Smooth muscle cell (in vitro differentiated cells): Measurements from ENCODE around the gene UBE2L6. TPM values are rescaled to one million over a fixed set of nuclear protein-coding genes. Genes with fewer than 3 reads are reported as not detected.

ENCODE experiments used
- DNase-seq: peaks from one replicate; lab custom pipeline; 2025; ENCODE audit not compliant: unreplicated experiment; lab: John Stamatoyannopoulos, UW
- H2AFZ ChIP-seq: fragments of 200-600 bp; sonication (generic); 2 replicates; pipeline ENCODE4 v1.6.0; 2016; ENCODE audit warnings: antibody characterized with exemption, low read depth, mild to moderate bottlenecking
- H3F3A ChIP-seq: fragments of 200-600 bp; sonication (generic); 2 replicates; pipeline ENCODE4 v1.6.0; 2017; ENCODE audit warnings: antibody characterized with exemption, low read depth
- H3K27ac ChIP-seq: fragments of 200-600 bp; sonication (generic); 2 replicates; pipeline ENCODE4 v1.5.1; 2016; ENCODE audit warnings: low read depth, mild to moderate bottlenecking
- H3K27me3 ChIP-seq: fragments of 200-600 bp; sonication (generic); 2 replicates; pipeline ENCODE4 v1.6.1; 2016; ENCODE audit warnings: low read depth, mild to moderate bottlenecking
- H3K36me3 ChIP-seq: fragments of 200-600 bp; sonication (generic); 2 replicates; pipeline ENCODE4 v1.5.1; 2016; ENCODE audit warnings: low read depth
- H3K4me1 ChIP-seq: fragments of 200-600 bp; sonication (generic); 2 replicates; pipeline ENCODE4 v1.5.1; 2016; ENCODE audit warnings: low read depth
- H3K4me2 ChIP-seq: fragments of 200-600 bp; sonication (generic); 2 replicates; pipeline ENCODE4 v1.6.0; 2016; ENCODE audit warnings: mild to moderate bottlenecking
- H3K4me3 ChIP-seq: fragments of 200-600 bp; sonication (generic); 2 replicates; pipeline ENCODE4 v1.5.1; 2016; ENCODE audit warnings: mild to moderate bottlenecking
- H3K79me2 ChIP-seq: fragments of 200-600 bp; sonication (generic); 2 replicates; pipeline ENCODE4 v1.6.0; 2016; ENCODE audit warnings: low read depth, mild to moderate bottlenecking
- H3K9ac ChIP-seq: fragments of 200-600 bp; sonication (generic); 2 replicates; pipeline ENCODE4 v1.6.0; 2016; ENCODE audit warnings: low read depth
- H3K9me3 ChIP-seq: fragments of 200-600 bp; sonication (generic); replicated peaks from 2 replicates; pipeline ENCODE4 v1.5.1; 2016; ENCODE audit warnings: low read depth
- H4K20me1 ChIP-seq: fragments of 200-600 bp; sonication (generic); 2 replicates; pipeline ENCODE4 v1.6.0; 2016; ENCODE audit warnings: low read depth
- WGBS: methylation state at CpG from one replicate; pipeline ENCODE4 v1.1.7; 2016; ENCODE audit warnings: low lambda C conversion rate; 5-methylcytosine and 5-hydroxymethylcytosine counted together
- polyA plus RNA-seq: library from polyadenylated mRNA; unstranded; fragments of >200 nt; fragmentation: Nextera tagmentation; extraction: Ambion mirVana; gene quantifications from 2 replicates; pipeline ENCODE4 v1.2.1, GENCODE V29; 2016
- small RNA-seq: library from RNA; depleted of rRNA; stranded (forward); fragments of <200 nt; gene quantifications from one replicate; pipeline ENCODE3, GENCODE V24; 2014
- total RNA-seq: library from RNA; depleted of rRNA; stranded (reverse); fragments of >200 nt; gene quantifications from 2 replicates; pipeline ENCODE4 v1.2.3, GENCODE V29; 2014
- TF ChIP-seq, protein P1 (sequence below): fragments of 200-600 bp; sonication (generic); IDR thresholded peaks from 2 replicates; pipeline ENCODE4 v1.5.1; 2017; ENCODE audit warnings: borderline replicate concordance, mild to moderate bottlenecking, antibody characterized with exemption; ENCODE audit not compliant: insufficient read depth, poor library complexity, severe bottlenecking

Gene UBE2L6
- total and polyA plus RNA-seq, 2 experiments from 2014 or later = 14.4 to 28.2 TPM

- Histone ChIP-seq H3F3A (no peaks in the 10 kb centered on the region), H3K4me1 (peaks cover 3% of the 10 kb centered on the region)
- WGBS = 93% methylated on average over 3 of the region's 3 CpGs
These were observed 65.1 kb downstream of the UBE2L6 start for GRCh38 chr11:57502376-57502775.

GRCh38 chr11:57501953-57502352 lies 65.5 kb downstream of the UBE2L6 start:
- TF ChIP-seq, protein P1, sequence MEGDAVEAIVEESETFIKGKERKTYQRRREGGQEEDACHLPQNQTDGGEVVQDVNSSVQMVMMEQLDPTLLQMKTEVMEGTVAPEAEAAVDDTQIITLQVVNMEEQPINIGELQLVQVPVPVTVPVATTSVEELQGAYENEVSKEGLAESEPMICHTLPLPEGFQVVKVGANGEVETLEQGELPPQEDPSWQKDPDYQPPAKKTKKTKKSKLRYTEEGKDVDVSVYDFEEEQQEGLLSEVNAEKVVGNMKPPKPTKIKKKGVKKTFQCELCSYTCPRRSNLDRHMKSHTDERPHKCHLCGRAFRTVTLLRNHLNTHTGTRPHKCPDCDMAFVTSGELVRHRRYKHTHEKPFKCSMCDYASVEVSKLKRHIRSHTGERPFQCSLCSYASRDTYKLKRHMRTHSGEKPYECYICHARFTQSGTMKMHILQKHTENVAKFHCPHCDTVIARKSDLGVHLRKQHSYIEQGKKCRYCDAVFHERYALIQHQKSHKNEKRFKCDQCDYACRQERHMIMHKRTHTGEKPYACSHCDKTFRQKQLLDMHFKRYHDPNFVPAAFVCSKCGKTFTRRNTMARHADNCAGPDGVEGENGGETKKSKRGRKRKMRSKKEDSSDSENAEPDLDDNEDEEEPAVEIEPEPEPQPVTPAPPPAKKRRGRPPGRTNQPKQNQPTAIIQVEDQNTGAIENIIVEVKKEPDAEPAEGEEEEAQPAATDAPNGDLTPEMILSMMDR = no peak

More at GRCh38 chr11:57502376-57502775, 65.1 kb downstream of the UBE2L6 start:
- H3K27me3 ChIP-seq = no peaks in the 10 kb centered on the region
- DNase-seq = no peak
- TF ChIP-seq, protein P1 = no peak
- no peak overlapping the region for H3K4me2 ChIP-seq
- H2AFZ ChIP-seq = no peak overlapping the region
- no peak overlapping the region for H3K9ac ChIP-seq
- H4K20me1 ChIP-seq = no peaks in the 10 kb centered on the region
- no peak overlapping the region for H3K4me3 ChIP-seq
- no peaks in the 10 kb centered on the region for H3K9me3 ChIP-seq
- no peaks in the 10 kb centered on the region for H3K36me3 ChIP-seq
- H3K27ac ChIP-seq = no peak overlapping the region
- no peaks in the 10 kb centered on the region for H3K79me2 ChIP-seq

More at GRCh38 chr11:57501953-57502352, 65.5 kb downstream of the UBE2L6 start:
- Histone ChIP-seq H3K27ac (no peak overlapping the region), H3K4me1 (peaks cover 3% of the 10 kb centered on the region), H4K20me1 (no peaks in the 10 kb centered on the region), H3K36me3 (no peaks in the 10 kb centered on the region), H3K4me3 (no peak overlapping the region), H2AFZ (no peak overlapping the region), H3K27me3 (no peaks in the 10 kb centered on the region), H3K9me3 (no peaks in the 10 kb centered on the region), H3K4me2 (no peak overlapping the region), H3K79me2 (no peaks in the 10 kb centered on the region), H3F3A (no peaks in the 10 kb centered on the region), H3K9ac (no peak overlapping the region)
- DNase-seq = no peak
- 89% methylated on average over 4 of the region's 4 CpGs for WGBS

Small RNA genes within 50 kb of the gene (small RNA-seq; reads per million reads assigned to genes)
- gene RN7SL605P = not detected

Other genes with a start within 250 kb of the UBE2L6 start
- gene TNKS1BP1, start 242.7 kb downstream of the UBE2L6 start, total RNA-seq = 39.0 and 46.3 TPM in 2 replicates
- gene TNKS1BP1, start 242.7 kb downstream of the UBE2L6 start, polyA plus RNA-seq = 86.3 and 118 TPM in 2 replicates
- gene SSRP1, start 231.8 kb downstream of the UBE2L6 start, total RNA-seq = 57.6 and 64.9 TPM in 2 replicates
- gene SSRP1, start 231.8 kb downstream of the UBE2L6 start, polyA plus RNA-seq = 46.0 and 53.2 TPM in 2 replicates
- not detected in 2 replicates for gene P2RX3, start 229.3 kb downstream of the UBE2L6 start, total RNA-seq
- 0.19 TPM in 1 of 2 replicates, not detected in the other for gene P2RX3, start 229.3 kb downstream of the UBE2L6 start, polyA plus RNA-seq
- not detected in 2 replicates for gene PRG3, start 186.5 kb downstream of the UBE2L6 start, total RNA-seq
- not detected in 2 replicates for gene PRG3, start 186.5 kb downstream of the UBE2L6 start, polyA plus RNA-seq
- gene PRG2, start 177.0 kb downstream of the UBE2L6 start, total RNA-seq = not detected in 2 replicates
- gene PRG2, start 177.0 kb downstream of the UBE2L6 start, polyA plus RNA-seq = not detected in 2 replicates
- 8.0 and 9.3 TPM in 2 replicates for gene SLC43A3, start 140.6 kb downstream of the UBE2L6 start, total RNA-seq
- 12.8 and 13.5 TPM in 2 replicates for gene SLC43A3, start 140.6 kb downstream of the UBE2L6 start, polyA plus RNA-seq
- gene RTN4RL2, start 107.1 kb downstream of the UBE2L6 start, total RNA-seq = 0.18 TPM in 1 of 2 replicates, not detected in the other
- 0.34 and 0.76 TPM in 2 replicates for gene RTN4RL2, start 107.1 kb downstream of the UBE2L6 start, polyA plus RNA-seq
- 1.3 and 9.4 TPM in 2 replicates for gene SLC43A1, start 52.0 kb downstream of the UBE2L6 start, total RNA-seq
- gene SLC43A1, start 52.0 kb downstream of the UBE2L6 start, polyA plus RNA-seq = 7.3 and 7.4 TPM in 2 replicates
- gene TIMM10, start 36.9 kb downstream of the UBE2L6 start, total RNA-seq = 31.1 and 34.2 TPM in 2 replicates
- 108 and 110 TPM in 2 replicates for gene TIMM10, start 36.9 kb downstream of the UBE2L6 start, polyA plus RNA-seq
- not detected in 2 replicates for gene SMTNL1, start 30.1 kb downstream of the UBE2L6 start, total RNA-seq
- not detected in 2 replicates for gene SMTNL1, start 30.1 kb downstream of the UBE2L6 start, polyA plus RNA-seq
- gene SERPING1, start 30.0 kb upstream of the UBE2L6 start, total RNA-seq = 31.0 and 47.8 TPM in 2 replicates
- 80.3 and 95.8 TPM in 2 replicates for gene SERPING1, start 30.0 kb upstream of the UBE2L6 start, polyA plus RNA-seq
- gene YPEL4, start 82.2 kb upstream of the UBE2L6 start, total RNA-seq = 0.18 and 2.5 TPM in 2 replicates
- gene YPEL4, start 82.2 kb upstream of the UBE2L6 start, polyA plus RNA-seq = 2.0 and 2.9 TPM in 2 replicates
- gene CLP1, start 90.1 kb upstream of the UBE2L6 start, total RNA-seq = 18.3 and 23.0 TPM in 2 replicates
- gene CLP1, start 90.1 kb upstream of the UBE2L6 start, polyA plus RNA-seq = 18.0 and 19.7 TPM in 2 replicates
- gene ZDHHC5, start 100.4 kb upstream of the UBE2L6 start, total RNA-seq = 37.2 and 38.0 TPM in 2 replicates
- 33.2 and 34.5 TPM in 2 replicates for gene ZDHHC5, start 100.4 kb upstream of the UBE2L6 start, polyA plus RNA-seq
- gene MED19, start 144.5 kb upstream of the UBE2L6 start, total RNA-seq = 25.3 and 36.9 TPM in 2 replicates
- 37.9 and 43.8 TPM in 2 replicates for gene MED19, start 144.5 kb upstream of the UBE2L6 start, polyA plus RNA-seq
- 75.4 and 82.6 TPM in 2 replicates for gene TMX2, start 144.9 kb upstream of the UBE2L6 start, total RNA-seq
- gene TMX2, start 144.9 kb upstream of the UBE2L6 start, polyA plus RNA-seq = 86.6 and 87.0 TPM in 2 replicates
- gene SELENOH, start 173.8 kb upstream of the UBE2L6 start, total RNA-seq = 120 and 131 TPM in 2 replicates
- 141 and 143 TPM in 2 replicates for gene SELENOH, start 173.8 kb upstream of the UBE2L6 start, polyA plus RNA-seq
- gene BTBD18, start 184.1 kb upstream of the UBE2L6 start, total RNA-seq = not detected in 2 replicates
- 0.22 and 0.50 TPM in 2 replicates for gene BTBD18, start 184.1 kb upstream of the UBE2L6 start, polyA plus RNA-seq
- 135 and 156 TPM in 2 replicates for gene CTNND1, start 194.1 kb upstream of the UBE2L6 start, total RNA-seq
- 66.0 and 74.8 TPM in 2 replicates for gene CTNND1, start 194.1 kb upstream of the UBE2L6 start, polyA plus RNA-seq